NCI-H446 treated with DMSO at 0.1 percent for 48 hours (cell line): Measurements from ENCODE around the gene ATP2B2.

Source experiments
- DNase-seq: peaks from one replicate; lab custom pipeline; 2025; lab: John Stamatoyannopoulos, UW

ATP2B2 gene

GRCh38 chr3:10529809-10530208 is 24.4 kb upstream of the ATP2B2 start:
- no peak for DNase-seq

DNA sequence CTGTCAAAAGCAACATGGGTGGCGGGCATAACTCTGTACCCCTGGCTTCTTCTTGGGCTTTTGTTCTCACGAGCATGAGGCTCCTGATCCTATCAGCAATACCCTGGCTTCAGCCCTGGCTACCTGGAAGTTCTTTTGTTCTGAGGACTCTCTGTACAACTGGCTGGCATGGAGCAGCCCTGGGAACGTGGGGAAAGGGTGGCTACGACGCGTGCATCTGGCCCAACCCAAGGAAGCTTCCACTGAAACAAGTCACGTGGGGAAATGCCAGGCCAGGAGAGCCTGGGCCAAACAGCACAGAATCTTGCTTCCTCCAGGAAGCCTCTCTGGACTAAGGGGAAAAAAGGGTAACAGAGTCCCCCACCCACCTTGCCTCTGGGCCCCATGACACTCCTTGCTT is 22.7 kb upstream of the ATP2B2 start:
- no peak for DNase-seq

DNA sequence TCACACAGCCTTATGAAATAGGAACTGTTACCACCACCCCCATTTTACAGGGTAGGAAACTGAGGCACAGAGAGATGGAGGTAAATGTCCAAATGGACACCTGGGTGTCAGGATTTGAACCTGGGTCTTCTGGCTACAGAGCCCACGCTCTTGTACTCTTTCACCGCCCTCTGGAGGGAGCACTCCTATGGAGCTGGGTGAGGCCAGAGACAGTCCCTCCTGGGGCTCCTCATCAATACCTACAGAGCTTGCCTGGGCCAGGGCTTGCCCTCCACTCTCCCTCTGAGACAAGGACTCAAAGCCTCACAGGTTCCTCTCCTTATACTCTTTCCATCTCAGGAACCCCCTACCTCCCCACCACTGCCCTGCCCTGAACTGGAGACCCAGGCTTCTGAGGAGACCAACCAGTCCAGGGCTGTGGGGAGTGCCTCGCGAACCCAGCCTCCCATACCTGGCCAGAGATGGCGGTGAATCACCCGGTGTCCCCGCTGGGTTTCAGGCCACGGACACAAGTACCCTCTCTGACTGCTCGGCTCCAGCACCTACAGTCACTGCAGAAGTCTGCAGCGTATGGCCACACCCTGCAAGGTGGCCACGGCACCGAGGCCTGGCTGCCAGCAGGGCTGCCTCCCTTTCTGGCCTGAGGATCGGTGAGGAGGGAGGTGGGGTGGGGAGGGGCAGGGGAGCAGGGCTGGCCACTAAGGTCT is 22.1 kb upstream of the ATP2B2 start:
- no peak for DNase-seq

GRCh38 chr3:10526366-10526765 is 21.0 kb upstream of the ATP2B2 start:
- no peak for DNase-seq

DNA sequence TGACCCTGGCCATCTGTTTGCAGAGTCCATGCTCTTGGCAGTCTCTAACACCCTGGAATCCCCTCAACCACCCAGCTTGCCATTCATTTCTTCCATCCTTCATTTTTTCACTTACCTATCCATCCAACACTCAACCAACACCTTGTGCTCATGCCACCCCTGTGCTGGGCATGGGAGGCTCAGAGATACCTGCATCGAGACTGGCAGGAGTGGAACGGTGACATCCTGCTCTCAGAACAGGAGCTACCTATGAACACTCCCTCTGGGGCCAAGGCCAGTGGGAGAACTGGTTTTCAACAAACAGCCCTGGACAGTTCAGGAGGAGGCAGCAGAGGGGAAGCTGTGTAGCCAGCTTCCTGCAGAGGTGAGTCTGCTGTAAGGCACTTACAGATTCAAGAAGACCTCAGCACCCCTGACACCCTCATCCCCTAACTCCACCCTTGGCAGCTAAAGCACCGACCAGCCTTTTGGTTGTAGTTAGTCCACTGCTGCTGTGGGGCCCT is 19.5 kb upstream of the ATP2B2 start:
- no peak for DNase-seq

- DNase-seq = no peak
These were observed 18.9 kb upstream of the ATP2B2 start for GRCh38 chr3:10524270-10524669.

DNA sequence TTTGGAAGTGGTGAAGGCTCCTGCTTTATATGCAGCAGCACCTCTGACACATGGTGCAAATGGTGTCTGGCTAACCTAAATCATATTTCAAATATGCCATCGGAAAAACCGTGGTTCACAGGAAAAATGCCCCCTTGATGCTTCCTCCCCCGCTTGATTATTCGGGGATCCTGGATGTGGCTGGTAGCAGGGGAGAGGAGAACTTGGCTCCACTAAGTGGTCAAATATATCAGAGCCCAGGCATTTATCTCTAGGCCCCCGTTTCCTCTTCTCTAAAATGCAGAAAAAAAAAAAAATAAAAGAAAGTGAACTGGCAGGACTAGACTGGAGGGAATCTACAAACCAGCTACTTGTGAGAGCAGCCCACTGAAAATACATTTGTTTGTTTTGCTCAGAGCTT is 18.2 kb upstream of the ATP2B2 start:
- DNase-seq = no peak

DNA sequence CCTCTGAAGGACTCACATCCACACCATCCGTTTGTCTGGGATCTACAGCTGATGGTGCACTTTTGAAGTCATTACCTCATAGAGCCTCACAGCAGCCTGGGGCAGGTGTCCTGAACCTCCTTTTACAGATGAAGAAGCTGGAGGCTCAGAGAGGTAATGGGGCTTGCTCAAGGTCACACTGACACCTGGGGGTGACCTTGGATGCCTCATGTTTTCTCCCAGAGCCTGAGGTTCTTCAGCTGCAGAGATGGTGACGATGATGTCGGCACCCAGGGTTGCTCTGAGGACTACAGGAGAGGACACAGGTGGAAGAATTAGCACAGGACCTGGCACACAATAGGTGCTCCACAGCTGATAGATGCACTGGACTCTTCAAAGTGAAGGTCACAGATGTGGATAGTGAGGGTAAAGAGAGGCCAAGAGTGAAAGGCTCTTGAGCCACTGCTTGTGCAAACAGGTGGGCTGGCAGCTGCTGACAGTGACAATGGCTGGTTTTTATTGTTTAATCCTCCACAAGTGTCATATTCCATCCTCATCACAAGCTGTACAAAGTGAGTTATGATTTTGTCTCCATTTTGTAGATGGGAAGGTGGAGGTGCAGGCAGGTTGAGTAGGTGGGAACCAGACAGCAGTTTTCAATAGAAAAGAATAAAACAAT is 17.4 kb upstream of the ATP2B2 start:
- DNase-seq = no peak

DNA sequence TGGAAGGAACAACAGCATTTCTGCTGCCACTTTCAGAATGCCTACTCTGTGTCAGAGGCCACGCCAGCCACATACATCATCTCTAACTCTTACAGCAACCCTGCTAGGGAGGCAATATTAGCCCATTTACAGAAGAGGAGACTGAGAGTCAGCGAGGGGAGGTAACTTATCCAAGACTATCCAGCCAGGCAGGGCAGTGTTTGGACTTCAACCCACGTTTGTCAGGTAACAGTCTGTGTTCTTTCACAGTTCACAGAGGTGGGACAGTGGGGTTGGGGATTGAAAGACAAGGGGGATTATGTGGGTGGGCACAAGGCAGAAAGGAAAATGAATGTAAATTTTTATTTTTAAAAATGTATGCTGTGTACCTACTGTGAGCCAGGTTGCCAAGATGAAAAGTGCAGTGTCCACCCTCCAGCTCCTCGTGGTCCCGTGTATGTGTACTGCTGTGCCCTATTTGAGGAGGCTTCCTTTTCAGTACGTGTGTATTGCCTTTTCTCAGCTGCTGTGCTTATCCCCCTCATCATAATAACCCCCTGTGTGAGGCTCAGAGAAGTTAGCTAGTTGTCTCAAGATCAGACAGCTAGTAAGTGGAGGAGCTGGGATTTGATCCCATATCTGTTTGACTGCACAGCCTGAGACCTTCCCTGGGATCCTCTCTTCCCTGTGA is 16.5 kb upstream of the ATP2B2 start:
- DNase-seq = no peak

GRCh38 chr3:10520072-10520471 is 14.7 kb upstream of the ATP2B2 start:
- no peak for DNase-seq

GRCh38 chr3:10519236-10519635 is 13.8 kb upstream of the ATP2B2 start:
- no peak for DNase-seq

GRCh38 chr3:10518506-10519150 is 13.2 kb upstream of the ATP2B2 start:
- no peak for DNase-seq

GRCh38 chr3:10517627-10518026 is 12.2 kb upstream of the ATP2B2 start:
- no peak for DNase-seq

DNA sequence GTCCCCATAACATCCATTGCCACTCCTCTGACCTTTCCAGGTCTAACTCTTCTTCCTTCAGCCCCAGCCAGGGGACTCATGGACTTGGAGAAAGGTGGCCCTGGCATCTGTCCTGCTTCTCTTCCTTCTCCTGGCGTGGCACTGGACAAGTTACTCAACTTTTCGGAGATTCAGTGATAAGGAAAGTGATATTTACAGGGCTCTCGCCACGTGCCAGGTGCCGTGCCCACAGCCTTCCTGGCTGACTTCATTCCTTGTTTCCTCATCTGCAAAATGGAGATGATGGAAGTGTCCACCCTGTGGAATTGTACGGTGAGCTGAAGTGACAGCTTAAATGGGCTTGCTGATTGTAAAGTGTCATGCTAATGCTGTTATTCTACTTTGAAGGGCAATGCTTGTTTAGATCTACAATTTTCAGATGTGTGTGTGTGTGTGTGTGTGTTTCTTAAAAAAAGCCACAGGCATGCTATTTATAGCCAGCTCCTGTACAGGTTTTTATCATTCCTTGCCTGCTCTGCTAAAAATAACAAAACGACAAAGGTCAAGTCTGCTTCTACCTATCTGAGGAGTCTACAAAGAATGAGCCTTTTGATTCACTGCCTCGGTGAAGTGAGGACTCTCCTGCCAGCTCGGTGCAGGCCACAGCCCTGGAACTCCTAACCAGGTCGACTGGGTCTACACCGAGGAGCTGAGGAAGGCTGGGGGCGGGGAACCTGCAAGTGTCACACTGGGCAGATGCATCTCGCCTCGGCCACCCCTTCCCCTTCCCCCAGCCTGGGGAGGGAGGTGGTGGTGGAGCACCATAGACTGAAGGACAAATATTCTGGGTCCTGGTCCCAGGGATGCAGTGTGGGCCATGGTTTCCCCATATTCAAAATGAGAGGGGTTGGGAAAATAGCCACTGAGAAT is 11.4 kb upstream of the ATP2B2 start:
- no peak for DNase-seq

DNA sequence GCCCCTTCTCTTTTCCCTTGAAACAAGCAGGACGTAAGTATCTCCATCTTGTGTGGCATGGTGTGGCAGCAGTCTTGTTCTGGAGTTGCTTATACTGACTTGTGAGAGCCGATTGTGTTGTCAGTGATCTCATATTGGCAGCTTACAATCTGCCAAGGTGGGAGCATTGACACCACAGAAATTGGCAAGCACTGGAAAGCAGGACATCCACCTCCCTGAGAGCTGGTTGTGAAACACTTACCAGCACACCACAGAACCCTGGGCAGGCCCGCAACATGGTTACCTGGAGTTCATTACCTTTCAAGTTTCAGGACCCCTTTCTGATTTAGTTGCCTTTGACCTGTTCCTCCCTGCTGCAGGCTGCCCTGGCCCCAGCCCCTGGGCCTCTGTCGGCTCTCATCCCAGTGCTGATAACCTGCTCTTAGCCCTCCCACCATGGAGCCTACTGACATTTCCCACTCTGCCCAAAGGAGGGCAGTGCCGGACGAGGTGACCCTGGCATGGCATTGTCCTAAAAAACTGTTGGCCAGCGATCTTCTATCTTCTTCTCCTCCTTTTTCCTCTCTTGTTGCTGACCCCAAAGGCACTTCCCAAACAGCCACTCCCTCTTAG is 10.6 kb upstream of the ATP2B2 start:
- no peak for DNase-seq

DNA sequence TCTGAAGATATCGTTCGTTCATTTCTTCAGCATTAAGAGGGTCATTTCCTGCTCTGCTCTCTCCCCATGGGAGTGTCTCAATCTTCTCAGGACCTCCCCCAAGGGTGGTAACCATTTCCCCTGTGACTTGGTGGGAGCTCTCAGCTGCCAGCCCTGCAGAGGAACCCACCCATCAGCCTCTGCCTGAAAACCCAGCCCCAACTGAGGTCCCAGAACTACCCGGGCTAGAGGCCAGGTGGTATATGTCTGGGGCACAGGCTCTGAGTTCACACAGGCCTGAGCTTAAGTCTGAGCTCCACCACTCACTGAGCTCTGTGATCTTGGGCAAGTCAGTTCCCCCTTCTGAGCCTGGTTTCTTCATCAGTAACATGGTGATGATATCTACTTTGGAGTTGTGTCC is 10.0 kb upstream of the ATP2B2 start:
- no peak for DNase-seq

DNA sequence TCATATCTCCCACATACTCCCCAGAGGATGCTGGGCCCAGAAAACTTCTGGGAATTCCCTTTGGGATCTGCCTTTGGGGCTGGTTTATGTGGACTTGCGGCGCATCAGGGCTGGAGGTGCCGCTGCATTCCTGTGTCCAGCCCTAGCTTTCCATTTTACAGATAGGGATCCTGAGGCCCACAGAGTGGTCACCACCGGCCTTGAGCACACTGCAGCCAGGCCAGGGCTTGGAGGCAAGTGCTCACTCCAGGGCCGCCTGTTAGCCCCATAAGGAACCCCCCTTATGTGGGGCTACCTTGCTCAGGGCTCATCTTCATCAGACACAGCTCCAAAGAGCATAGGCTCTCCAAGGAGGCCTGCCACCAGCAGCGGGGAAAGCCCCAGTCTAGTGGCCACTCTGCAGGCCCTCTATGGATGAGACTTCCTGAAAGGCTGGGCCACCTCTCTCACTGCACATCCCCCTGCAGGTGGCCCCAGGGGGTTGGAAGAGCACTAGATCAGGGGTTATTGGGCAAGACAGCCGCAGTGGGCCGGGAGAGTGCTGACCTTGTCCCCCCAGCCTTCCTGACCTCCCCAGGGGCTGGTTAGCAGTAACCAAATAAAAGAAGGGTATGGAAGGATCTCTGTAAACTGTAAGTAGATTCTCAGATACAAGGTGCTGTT is 9.2 kb upstream of the ATP2B2 start:
- DNase-seq = no peak

DNA sequence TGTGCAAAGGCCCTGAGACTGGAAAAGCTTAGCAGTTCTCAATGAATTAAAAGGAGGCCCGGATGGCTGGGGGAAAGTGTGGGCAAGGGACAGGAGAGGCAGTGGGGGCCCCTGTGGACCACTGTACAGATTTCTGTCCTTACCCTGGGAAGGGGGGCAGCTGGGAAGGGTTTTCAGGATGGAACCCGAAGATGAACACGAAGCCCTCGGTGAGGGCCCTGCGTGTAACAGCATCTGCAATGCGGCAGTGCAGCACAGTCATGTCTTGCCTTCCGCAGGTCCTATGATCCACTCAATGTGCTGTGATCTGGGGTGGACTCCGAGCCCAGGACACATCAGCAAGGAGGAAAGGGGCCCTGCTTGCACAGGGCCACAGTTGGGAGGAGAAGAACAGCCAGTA is 7.9 kb upstream of the ATP2B2 start:
- no peak for DNase-seq

DNA sequence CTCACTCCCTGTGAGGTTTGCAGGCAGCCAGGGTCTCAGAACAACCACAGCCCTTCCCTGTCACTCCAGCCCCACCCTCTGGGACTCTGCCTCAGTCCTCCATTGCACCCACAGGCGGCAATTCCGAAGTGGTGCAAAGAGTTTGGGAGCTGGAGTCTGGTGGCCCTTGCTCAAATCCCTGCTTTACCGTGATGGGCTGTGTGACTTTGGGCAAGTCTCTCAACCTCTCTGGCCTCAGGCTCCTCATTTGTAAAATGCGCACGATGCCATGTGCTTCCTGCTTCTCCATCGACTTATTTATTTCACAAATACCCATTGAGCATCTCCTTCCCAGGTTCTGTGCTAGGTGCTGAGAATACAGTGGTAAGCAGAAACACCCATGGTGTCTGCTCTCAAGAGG is 7.3 kb upstream of the ATP2B2 start:
- DNase-seq = no peak

DNA sequence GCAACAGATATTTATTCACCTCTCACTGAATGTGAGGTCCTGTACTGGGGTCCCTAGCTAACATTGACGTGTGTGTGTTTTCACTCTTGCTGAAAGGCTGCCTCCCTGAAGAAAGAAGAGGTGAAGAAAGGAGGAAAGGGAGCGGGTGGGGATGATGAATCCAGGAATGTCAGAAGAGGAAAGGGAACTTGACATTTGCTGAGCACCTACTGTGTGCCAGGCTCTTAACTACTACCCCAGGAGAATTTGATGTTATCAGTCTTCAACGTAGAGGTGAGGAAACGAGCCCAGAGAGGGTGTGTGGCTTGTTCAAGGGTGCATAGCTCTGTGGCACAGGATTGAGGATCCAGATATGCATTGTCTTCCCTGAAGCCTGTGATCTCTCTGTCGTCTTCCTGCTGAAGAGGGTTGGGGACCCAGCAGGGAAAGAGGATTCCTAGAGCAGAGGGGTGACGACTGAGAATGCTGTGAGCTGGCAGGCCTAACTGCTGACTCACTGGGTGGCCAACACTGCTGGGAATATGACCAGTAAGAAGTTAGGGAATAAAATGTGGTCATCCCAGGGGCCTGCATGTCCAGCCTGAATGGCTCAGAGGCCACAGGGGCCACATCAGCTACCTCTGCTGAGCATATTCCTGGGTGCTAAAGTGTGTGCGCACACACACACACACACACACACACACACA is 6.6 kb upstream of the ATP2B2 start:
- no peak for DNase-seq
